RWPE1 (cell line): ENCODE data around the gene KLRC3.
A peak's percentile ranks its signal among the peaks of the same experiment; 100 is the strongest.
"Not testable (repeated sequence)": the region's sequence is repeated elsewhere in the genome, so short reads cannot be mapped to it uniquely, and the experiment has no call there.

Experiments
- CTCF ChIA-PET: fragments of 350-600 bp; sonication (Branson Sonifier 250); formaldehyde crosslinking; extraction: SDS; loops from one replicate; lab custom pipeline; 2021; lab: Yijun Ruan, JAX
- POLR2A ChIA-PET: fragments of 400-600 bp; formaldehyde crosslinking; extraction: SDS; loops from one replicate; lab custom pipeline; 2020; ENCODE audit warnings: antibody characterized with exemption; ENCODE audit not compliant: low non-redundant PET; lab: Yijun Ruan, JAX
- DNase-seq: peaks from one replicate; pipeline ENCODE4 v3.0.0; 2012; ENCODE audit warnings: low spot score
- H3K27ac ChIP-seq: fragments of 450-650 bp; 2 replicates; pipeline ENCODE4 v1.5.1; 2017
- TF ChIP-seq, protein P1 (sequence below): fragments of 450-650 bp; conservative IDR thresholded peaks from 2 replicates; pipeline ENCODE4 v1.5.1; 2017; ENCODE audit warnings: low read depth, mild to moderate bottlenecking

Gene KLRC3

DNA sequence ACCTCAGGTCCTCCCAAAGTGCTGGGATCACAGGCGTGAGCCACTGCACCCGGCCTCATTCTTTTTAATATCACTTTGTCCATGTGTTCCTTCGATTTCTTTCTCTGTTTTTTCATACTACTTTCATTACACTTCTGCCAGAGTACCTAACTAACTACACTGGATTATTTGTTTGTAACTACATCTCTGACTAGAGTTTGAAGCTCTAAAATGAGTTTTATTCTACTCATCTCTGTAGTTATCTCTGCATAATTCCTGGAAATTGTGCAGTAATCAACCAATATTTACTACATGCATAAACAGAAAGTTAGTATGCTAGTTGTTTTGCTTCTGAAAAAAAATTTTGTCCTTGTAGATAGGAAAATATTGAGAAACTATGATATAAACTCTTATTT lies 45.8 kb downstream of the KLRC3 start:
- ChIA-PET CTCF (no interaction called here), POLR2A (no interaction called here)
- TF ChIP-seq, protein P1, sequence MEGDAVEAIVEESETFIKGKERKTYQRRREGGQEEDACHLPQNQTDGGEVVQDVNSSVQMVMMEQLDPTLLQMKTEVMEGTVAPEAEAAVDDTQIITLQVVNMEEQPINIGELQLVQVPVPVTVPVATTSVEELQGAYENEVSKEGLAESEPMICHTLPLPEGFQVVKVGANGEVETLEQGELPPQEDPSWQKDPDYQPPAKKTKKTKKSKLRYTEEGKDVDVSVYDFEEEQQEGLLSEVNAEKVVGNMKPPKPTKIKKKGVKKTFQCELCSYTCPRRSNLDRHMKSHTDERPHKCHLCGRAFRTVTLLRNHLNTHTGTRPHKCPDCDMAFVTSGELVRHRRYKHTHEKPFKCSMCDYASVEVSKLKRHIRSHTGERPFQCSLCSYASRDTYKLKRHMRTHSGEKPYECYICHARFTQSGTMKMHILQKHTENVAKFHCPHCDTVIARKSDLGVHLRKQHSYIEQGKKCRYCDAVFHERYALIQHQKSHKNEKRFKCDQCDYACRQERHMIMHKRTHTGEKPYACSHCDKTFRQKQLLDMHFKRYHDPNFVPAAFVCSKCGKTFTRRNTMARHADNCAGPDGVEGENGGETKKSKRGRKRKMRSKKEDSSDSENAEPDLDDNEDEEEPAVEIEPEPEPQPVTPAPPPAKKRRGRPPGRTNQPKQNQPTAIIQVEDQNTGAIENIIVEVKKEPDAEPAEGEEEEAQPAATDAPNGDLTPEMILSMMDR: no peak
- DNase-seq: no peak
- H3K27ac ChIP-seq: peak overlapping the region; percentile 20

- ChIA-PET POLR2A (no interaction called here), CTCF (no interaction called here)
- peak overlapping the region; percentile 46; the same call in 1 of the 2 replicates for H3K27ac ChIP-seq
- no peak for DNase-seq
- TF ChIP-seq, protein P1: no peak
Measured at GRCh38 chr12:10372559-10372958, 47.8 kb downstream of the KLRC3 start.

- DNase-seq, CTCF ChIA-PET, POLR2A ChIA-PET: not testable (repeated sequence)
- H3K27ac ChIP-seq: peak overlapping the region; percentile 46; the same call in 1 of the 2 replicates
Measured at GRCh38 chr12:10371893-10372535, 48.4 kb downstream of the KLRC3 start.

DNA sequence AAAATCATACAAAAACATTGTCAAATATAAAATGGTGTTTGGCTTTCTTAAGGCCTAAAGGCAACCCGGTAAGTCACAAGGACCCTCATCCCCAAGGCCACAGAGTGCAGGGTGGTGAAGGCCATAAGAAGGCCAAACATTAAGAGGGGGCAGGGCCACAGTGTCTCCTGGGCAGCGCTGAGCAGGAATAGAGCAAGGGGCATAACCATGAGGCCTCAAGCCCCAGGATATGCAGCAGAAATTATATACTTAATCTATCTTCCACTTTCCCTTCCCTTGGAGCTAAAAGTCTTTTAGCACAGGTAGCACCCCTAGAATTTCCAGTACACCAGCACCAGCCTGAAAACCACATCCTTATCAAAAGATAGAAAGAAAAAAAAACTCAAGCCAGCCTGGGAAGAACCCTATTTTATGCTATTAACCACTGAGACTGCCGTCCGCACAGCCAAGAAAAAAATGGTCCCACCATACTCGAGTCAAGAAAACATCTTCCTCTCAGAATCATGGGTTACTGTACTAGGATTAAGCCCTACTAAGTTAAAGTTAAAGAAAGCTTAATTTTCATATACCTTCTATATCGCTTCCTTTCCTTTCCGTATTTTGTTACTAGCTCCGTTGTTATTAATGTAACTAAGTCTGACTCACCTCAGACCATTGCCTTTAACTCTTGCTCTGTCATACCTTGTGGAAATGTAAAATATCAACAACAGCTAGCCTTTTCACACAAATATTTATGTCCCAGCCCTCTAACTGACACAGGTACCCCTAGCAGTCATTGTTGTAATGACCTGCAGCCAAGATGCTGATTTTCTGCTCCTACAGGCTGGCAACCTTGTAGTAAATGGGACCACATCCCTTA lies 50.6 kb downstream of the KLRC3 start:
- POLR2A ChIA-PET: no interaction called here
- CTCF ChIA-PET: no interaction called here
- TF ChIP-seq, protein P1: no peak

GRCh38 chr12:10368206-10369171 lies 51.9 kb downstream of the KLRC3 start:
- ChIA-PET CTCF (interaction anchor here (0.7 kb wide), 1 partner anchor 145 kb away, joined by 3 read pairs; no protein-coding TSS in a partner anchor), POLR2A (no interaction called here)
- TF ChIP-seq, protein P1: no peak
- no peak for DNase-seq
- H3K27ac ChIP-seq: no peak overlapping the region

More for the DNA sequence above, 50.6 kb downstream of the KLRC3 start:
- H3K27ac ChIP-seq: no peak overlapping the region
- no peak for DNase-seq

- POLR2A ChIA-PET, CTCF ChIA-PET, DNase-seq, H3K27ac ChIP-seq: not testable (repeated sequence)
Measured at GRCh38 chr12:10367714-10368113, 52.7 kb downstream of the KLRC3 start.

GRCh38 chr12:10366875-10367274 lies 53.5 kb downstream of the KLRC3 start:
- POLR2A ChIA-PET: no interaction called here
- DNase-seq: no peak
- CTCF ChIA-PET: interaction anchor here (0.6 to 1.2 kb wide), 6 partner anchors 25 to 547 kb away, joined by 3 to 5 read pairs (median 4); partner anchors contain the start of gene GABARAPL1

More at GRCh38 chr12:10366875-10367274, 53.5 kb downstream of the KLRC3 start:
- H3K27ac ChIP-seq: no peak overlapping the region
- TF ChIP-seq, protein P1: no peak; the same call in 1 of the 2 replicates
